Measurements from ENCODE around the gene ITGB2. TPM values are rescaled to one million over a fixed set of nuclear protein-coding genes. Genes with fewer than 3 reads are reported as not detected.

The ITGB2 gene
- total RNA-seq, 1 experiment from 2014 or later: 24.8 TPM

- H3K4me1 Mint-ChIP-seq (ENCODE audit: insufficient read depth, unreplicated experiment): peaks cover 11% of the 10 kb centered on the region
- no peak for DNase-seq (ENCODE audit: unreplicated experiment)
- no TSS peak for BruUV-seq (replicated peaks)
- H3K4me3 Mint-ChIP-seq (ENCODE audit: unreplicated experiment): no peak overlapping the region
- no peaks in the 10 kb centered on the region for H3K9me3 Mint-ChIP-seq (ENCODE audit: unreplicated experiment)
- intact Hi-C loops (cut with micrococcal nuclease): loop anchor here (1.0 kb wide), 2 partner anchors 180 to 189 kb away; no protein-coding TSS in a partner anchor
- CTCF ChIA-PET: interaction anchor here (0.5 to 18.5 kb wide), 22 partner anchors 9 to 428 kb away, joined by 3 to 302 read pairs (median 4); no protein-coding TSS in a partner anchor
- no peak overlapping the region for H3K27ac Mint-ChIP-seq (ENCODE audit: low read depth, unreplicated experiment)
- POLR2A ChIA-PET: interaction anchor here (0.7 to 1.8 kb wide), 5 partner anchors 9 to 187 kb away, joined by 3 to 12 read pairs (median 4); partner anchors contain the start of genes PTTG1IP and SLX9
- no peaks in the 10 kb centered on the region for H3K27me3 Mint-ChIP-seq (ENCODE audit: insufficient read depth, unreplicated experiment)
- TF ChIP-seq, protein P1, sequence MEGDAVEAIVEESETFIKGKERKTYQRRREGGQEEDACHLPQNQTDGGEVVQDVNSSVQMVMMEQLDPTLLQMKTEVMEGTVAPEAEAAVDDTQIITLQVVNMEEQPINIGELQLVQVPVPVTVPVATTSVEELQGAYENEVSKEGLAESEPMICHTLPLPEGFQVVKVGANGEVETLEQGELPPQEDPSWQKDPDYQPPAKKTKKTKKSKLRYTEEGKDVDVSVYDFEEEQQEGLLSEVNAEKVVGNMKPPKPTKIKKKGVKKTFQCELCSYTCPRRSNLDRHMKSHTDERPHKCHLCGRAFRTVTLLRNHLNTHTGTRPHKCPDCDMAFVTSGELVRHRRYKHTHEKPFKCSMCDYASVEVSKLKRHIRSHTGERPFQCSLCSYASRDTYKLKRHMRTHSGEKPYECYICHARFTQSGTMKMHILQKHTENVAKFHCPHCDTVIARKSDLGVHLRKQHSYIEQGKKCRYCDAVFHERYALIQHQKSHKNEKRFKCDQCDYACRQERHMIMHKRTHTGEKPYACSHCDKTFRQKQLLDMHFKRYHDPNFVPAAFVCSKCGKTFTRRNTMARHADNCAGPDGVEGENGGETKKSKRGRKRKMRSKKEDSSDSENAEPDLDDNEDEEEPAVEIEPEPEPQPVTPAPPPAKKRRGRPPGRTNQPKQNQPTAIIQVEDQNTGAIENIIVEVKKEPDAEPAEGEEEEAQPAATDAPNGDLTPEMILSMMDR (IDR thresholded peaks at IDR 0.05; ENCODE audit: unreplicated experiment): no peak
- H3K36me3 Mint-ChIP-seq (ENCODE audit: insufficient read depth, unreplicated experiment): peaks cover 24% of the 10 kb centered on the region
Measured at GRCh38 chr21:44948426-44949120, 27.9 kb upstream of the ITGB2 start.

DNA sequence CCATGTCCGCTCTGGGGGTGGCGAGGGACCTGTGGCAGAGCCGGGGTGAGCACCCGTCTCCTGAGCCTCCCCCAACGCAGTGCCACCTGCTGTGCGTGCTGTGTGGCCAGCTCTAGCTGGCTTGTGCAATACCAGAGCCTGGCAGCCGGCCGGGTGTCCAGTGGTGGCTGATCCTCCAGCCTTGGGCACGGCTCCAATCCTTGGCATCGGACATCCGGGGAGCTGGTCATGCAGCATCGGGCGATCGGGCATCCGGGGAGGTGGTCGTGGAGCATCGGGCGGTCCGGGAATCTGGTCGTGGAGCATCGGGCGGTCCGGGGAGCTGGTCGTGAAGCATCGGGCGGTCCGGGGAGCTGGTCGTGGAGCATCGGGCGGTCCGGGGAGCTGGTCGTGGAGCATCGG lies 27.2 kb upstream of the ITGB2 start:
- H3K27ac Mint-ChIP-seq (ENCODE audit: low read depth, unreplicated experiment): no peak overlapping the region
- TF ChIP-seq, protein P1 (IDR thresholded peaks at IDR 0.05; ENCODE audit: unreplicated experiment): no peak
- peaks cover 11% of the 10 kb centered on the region for H3K4me1 Mint-ChIP-seq (ENCODE audit: insufficient read depth, unreplicated experiment)
- intact Hi-C loops (cut with micrococcal nuclease): no loop called here
- H3K27me3 Mint-ChIP-seq (ENCODE audit: insufficient read depth, unreplicated experiment): no peaks in the 10 kb centered on the region
- peaks cover 29% of the 10 kb centered on the region for H3K36me3 Mint-ChIP-seq (ENCODE audit: insufficient read depth, unreplicated experiment)
- BruUV-seq (replicated peaks): no TSS peak
- POLR2A ChIA-PET: interaction anchor here (0.7 to 1.8 kb wide), 5 partner anchors 8 to 188 kb away, joined by 3 to 12 read pairs (median 4); partner anchors contain the start of genes PTTG1IP and SLX9
- peak; percentile 87 for DNase-seq (ENCODE audit: unreplicated experiment)
- no peak overlapping the region for H3K4me3 Mint-ChIP-seq (ENCODE audit: unreplicated experiment)
- CTCF ChIA-PET: interaction anchor here (0.5 to 18.5 kb wide), 19 partner anchors 9 to 1327 kb away, joined by 3 to 302 read pairs (median 4); no protein-coding TSS in a partner anchor
- no peaks in the 10 kb centered on the region for H3K9me3 Mint-ChIP-seq (ENCODE audit: unreplicated experiment)

- peaks cover 31% of the 10 kb centered on the region for H3K36me3 Mint-ChIP-seq (ENCODE audit: insufficient read depth, unreplicated experiment)
- H3K9me3 Mint-ChIP-seq (ENCODE audit: unreplicated experiment): no peaks in the 10 kb centered on the region
- H3K27ac Mint-ChIP-seq (ENCODE audit: low read depth, unreplicated experiment): no peak overlapping the region
- no peak overlapping the region for H3K4me3 Mint-ChIP-seq (ENCODE audit: unreplicated experiment)
- CTCF ChIA-PET: interaction anchor here (0.6 to 18.5 kb wide), 17 partner anchors 10 to 1328 kb away, joined by 3 to 302 read pairs (median 5); no protein-coding TSS in a partner anchor
- no peaks in the 10 kb centered on the region for H3K27me3 Mint-ChIP-seq (ENCODE audit: insufficient read depth, unreplicated experiment)
- peaks cover 14% of the 10 kb centered on the region for H3K4me1 Mint-ChIP-seq (ENCODE audit: insufficient read depth, unreplicated experiment)
- POLR2A ChIA-PET: interaction anchor here (0.6 to 1.8 kb wide), 6 partner anchors 7 to 182 kb away, joined by 3 to 12 read pairs (median 4); partner anchors contain the start of genes PTTG1IP and SLX9
- no TSS peak for BruUV-seq (replicated peaks)
- intact Hi-C loops (cut with micrococcal nuclease): no loop called here
- peak; percentile 70 for DNase-seq (ENCODE audit: unreplicated experiment)
- TF ChIP-seq, protein P1 (IDR thresholded peaks at IDR 0.05; ENCODE audit: unreplicated experiment): no peak
Measured at GRCh38 chr21:44947111-44947929, 26.6 kb upstream of the ITGB2 start.

Measured in MCF 10A (cell line).